Measurements from ENCODE around the gene PTPRE.

GRCh38 chr10:127937069-127937468 lies 30.2 kb downstream of the PTPRE start:
- TF ChIP-seq, protein P1, sequence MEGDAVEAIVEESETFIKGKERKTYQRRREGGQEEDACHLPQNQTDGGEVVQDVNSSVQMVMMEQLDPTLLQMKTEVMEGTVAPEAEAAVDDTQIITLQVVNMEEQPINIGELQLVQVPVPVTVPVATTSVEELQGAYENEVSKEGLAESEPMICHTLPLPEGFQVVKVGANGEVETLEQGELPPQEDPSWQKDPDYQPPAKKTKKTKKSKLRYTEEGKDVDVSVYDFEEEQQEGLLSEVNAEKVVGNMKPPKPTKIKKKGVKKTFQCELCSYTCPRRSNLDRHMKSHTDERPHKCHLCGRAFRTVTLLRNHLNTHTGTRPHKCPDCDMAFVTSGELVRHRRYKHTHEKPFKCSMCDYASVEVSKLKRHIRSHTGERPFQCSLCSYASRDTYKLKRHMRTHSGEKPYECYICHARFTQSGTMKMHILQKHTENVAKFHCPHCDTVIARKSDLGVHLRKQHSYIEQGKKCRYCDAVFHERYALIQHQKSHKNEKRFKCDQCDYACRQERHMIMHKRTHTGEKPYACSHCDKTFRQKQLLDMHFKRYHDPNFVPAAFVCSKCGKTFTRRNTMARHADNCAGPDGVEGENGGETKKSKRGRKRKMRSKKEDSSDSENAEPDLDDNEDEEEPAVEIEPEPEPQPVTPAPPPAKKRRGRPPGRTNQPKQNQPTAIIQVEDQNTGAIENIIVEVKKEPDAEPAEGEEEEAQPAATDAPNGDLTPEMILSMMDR (tag by site-specific recombination; IDR thresholded peaks at IDR 0.05), result no peak
- TF ChIP-seq ZNF580 (tag by site-specific recombination; IDR thresholded peaks at IDR 0.05) (no peak), ZNF548 (tag by site-specific recombination; IDR thresholded peaks at IDR 0.05) (no peak), ZFP37 (tag by site-specific recombination; IDR thresholded peaks at IDR 0.05) (no peak), ZNF513 (tag by site-specific recombination; IDR thresholded peaks at IDR 0.05) (no peak), SCRT1 (tag by site-specific recombination; IDR thresholded peaks at IDR 0.05; ENCODE audit: borderline replicate concordance) (no peak), ZNF785 (tag by site-specific recombination; IDR thresholded peaks at IDR 0.05) (no peak), ZNF175 (tag by site-specific recombination; IDR thresholded peaks at IDR 0.05) (no peak), ZNF239 (tag by site-specific recombination; IDR thresholded peaks at IDR 0.05) (no peak)
